Measurements from ENCODE around the gene PBX1. TPM values are rescaled to one million over a fixed set of nuclear protein-coding genes. Genes with fewer than 3 reads are reported as not detected.

PBX1 gene
- total RNA-seq, 6 donors from 2014 or later = 17.8 to 59.6 (median 38.3) TPM

- H3K4me3 ChIP-seq = no peak overlapping the region
- no peaks in the 10 kb centered on the region for H3K27me3 ChIP-seq
- H3K9me3 ChIP-seq = no peaks in the 10 kb centered on the region
- TF ChIP-seq POLR2A (IDR thresholded peaks at IDR 0.05) (no peak), EP300 (IDR thresholded peaks at IDR 0.05) (no peak), POLR2AphosphoS5 (IDR thresholded peaks at IDR 0.05) (no peak)
- TF ChIP-seq, protein P1, sequence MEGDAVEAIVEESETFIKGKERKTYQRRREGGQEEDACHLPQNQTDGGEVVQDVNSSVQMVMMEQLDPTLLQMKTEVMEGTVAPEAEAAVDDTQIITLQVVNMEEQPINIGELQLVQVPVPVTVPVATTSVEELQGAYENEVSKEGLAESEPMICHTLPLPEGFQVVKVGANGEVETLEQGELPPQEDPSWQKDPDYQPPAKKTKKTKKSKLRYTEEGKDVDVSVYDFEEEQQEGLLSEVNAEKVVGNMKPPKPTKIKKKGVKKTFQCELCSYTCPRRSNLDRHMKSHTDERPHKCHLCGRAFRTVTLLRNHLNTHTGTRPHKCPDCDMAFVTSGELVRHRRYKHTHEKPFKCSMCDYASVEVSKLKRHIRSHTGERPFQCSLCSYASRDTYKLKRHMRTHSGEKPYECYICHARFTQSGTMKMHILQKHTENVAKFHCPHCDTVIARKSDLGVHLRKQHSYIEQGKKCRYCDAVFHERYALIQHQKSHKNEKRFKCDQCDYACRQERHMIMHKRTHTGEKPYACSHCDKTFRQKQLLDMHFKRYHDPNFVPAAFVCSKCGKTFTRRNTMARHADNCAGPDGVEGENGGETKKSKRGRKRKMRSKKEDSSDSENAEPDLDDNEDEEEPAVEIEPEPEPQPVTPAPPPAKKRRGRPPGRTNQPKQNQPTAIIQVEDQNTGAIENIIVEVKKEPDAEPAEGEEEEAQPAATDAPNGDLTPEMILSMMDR (IDR thresholded peaks at IDR 0.05) = no peak
- H3K27ac ChIP-seq = no peak overlapping the region
- no peaks in the 10 kb centered on the region for H3K4me1 ChIP-seq
- H3K36me3 ChIP-seq = no peaks in the 10 kb centered on the region
- no peak for ATAC-seq (ENCODE audit: low FRiP score in 2 of 2)
- DNase-seq = no peak
Measured at GRCh38 chr1:164861632-164862031, 302.6 kb downstream of the PBX1 start.

DNA sequence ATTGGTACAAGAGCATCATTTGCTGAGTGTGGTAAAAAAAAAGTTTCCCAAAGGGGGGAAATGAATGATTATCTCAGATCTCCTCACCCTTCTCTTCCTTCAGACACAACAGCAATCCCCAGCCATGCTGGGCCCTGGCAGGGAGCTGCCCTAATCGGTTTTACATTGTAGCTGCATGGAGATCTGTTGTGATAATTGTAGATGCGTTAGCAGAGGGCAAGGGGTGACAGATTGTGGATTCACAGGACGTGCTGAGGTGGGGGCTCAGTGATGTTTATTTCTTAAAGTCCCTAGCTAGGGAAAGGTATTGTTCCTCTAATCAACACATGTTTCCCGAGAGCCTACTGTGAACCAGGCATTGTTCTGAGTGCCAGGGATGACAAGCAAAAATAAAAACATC is 304.1 kb downstream of the PBX1 start:
- ATAC-seq (ENCODE audit: low FRiP score in 2 of 2) (no peak), DNase-seq (no peak)
- no peak overlapping the region for H3K4me3 ChIP-seq
- TF ChIP-seq EP300 (IDR thresholded peaks at IDR 0.05) (no peak), POLR2AphosphoS5 (IDR thresholded peaks at IDR 0.05) (no peak), POLR2A (IDR thresholded peaks at IDR 0.05) (no peak)
- TF ChIP-seq, protein P1 (IDR thresholded peaks at IDR 0.05) = no peak
- no peaks in the 10 kb centered on the region for H3K9me3 ChIP-seq
- no peaks in the 10 kb centered on the region for H3K4me1 ChIP-seq
- 56 to 58% methylated on average over 4 of the region's 4 CpGs for WGBS, 2 donors
- no peaks in the 10 kb centered on the region for H3K27me3 ChIP-seq
- H3K36me3 ChIP-seq = no peaks in the 10 kb centered on the region
- H3K27ac ChIP-seq = no peak overlapping the region

DNA sequence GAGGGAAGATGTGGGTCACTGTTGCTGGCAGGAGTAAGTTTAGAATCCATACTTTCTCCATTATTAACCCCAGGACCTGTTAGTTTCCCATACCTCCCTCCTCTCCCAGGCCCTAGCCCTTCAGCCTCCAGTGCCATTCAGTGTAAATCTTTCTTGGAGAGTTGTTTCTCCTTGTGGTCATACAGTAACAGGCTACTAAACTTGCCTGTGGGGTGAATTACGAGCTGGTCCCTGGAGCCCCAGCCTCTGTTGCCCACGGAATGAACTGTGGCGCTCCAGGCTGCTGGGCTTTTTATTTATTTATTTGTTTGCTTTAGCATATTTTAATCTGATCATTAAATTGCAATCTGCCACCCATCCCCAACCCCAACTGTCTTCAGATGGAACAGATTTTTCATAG is 305.2 kb downstream of the PBX1 start:
- ATAC-seq (ENCODE audit: low FRiP score in 2 of 2) = no peak

DNA sequence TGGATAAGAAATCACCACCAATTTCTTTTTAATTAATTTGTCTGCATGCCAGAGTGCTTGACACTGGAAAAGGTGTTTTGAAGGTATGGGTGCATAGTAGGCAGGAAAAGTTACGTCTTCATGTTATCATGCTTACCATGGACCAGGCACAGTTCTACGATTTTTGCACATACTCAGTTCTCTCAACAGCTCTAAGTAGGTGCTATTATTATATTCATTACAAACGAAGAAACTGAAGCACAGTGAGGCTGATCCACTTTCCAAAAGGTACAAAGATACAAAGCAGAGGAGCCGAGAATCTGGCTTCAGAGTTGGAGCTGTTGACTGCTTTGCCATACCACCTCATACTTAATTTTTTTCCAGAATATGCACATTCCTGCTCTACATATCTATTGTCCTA is 306.4 kb downstream of the PBX1 start:
- Histone ChIP-seq H3K9me3 (no peaks in the 10 kb centered on the region), H3K4me1 (no peaks in the 10 kb centered on the region), H3K4me3 (no peak overlapping the region), H3K27me3 (no peaks in the 10 kb centered on the region), H3K36me3 (no peaks in the 10 kb centered on the region), H3K27ac (no peak overlapping the region)
- DNase-seq (no peak), ATAC-seq (ENCODE audit: low FRiP score in 2 of 2) (no peak)
- WGBS, 2 donors = 82 to 85% methylated on average over 4 of the region's 4 CpGs
- no peak for TF ChIP-seq EP300 (IDR thresholded peaks at IDR 0.05)
- no peak for TF ChIP-seq POLR2A (IDR thresholded peaks at IDR 0.05)
- TF ChIP-seq POLR2AphosphoS5 (IDR thresholded peaks at IDR 0.05) = no peak
- TF ChIP-seq, protein P1 (IDR thresholded peaks at IDR 0.05) = no peak

More for the DNA sequence above, 305.2 kb downstream of the PBX1 start:
- H3K4me3 ChIP-seq = no peak overlapping the region
- H3K27me3 ChIP-seq = no peaks in the 10 kb centered on the region
- 89 to 91% methylated on average over 3 of the region's 3 CpGs for WGBS, 2 donors
- TF ChIP-seq POLR2A (IDR thresholded peaks at IDR 0.05) (no peak), POLR2AphosphoS5 (IDR thresholded peaks at IDR 0.05) (no peak), EP300 (IDR thresholded peaks at IDR 0.05) (no peak)
- TF ChIP-seq, protein P1 (IDR thresholded peaks at IDR 0.05) = no peak
- no peak overlapping the region for H3K27ac ChIP-seq
- H3K36me3 ChIP-seq = no peaks in the 10 kb centered on the region
- DNase-seq = no peak
- H3K4me1 ChIP-seq = no peaks in the 10 kb centered on the region
- no peaks in the 10 kb centered on the region for H3K9me3 ChIP-seq

DNA sequence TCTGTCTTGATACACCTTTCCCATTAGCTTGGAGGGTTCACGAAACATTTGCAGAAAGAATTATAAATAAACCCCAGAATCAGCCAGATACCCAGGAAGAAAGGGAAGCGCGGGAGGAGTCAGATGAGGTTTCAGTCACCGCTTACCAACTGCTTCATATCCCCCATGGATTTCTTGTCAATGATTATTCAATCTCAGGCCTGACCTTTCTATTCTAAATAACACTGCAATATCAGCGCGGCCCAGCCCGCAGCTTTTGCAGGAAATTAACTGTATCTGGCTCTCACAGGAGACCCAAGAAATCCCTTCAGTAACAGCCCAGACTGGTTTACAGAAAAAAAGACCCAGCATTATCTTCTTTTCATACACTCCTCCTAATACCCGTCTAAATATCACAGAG is 308.6 kb downstream of the PBX1 start:
- Histone ChIP-seq H3K27me3 (no peaks in the 10 kb centered on the region), H3K36me3 (no peaks in the 10 kb centered on the region), H3K27ac (no peak overlapping the region), H3K4me3 (no peak overlapping the region), H3K9me3 (no peaks in the 10 kb centered on the region), H3K4me1 (no peaks in the 10 kb centered on the region)
- 93 to 95% methylated on average over 8 of the region's 8 CpGs for WGBS, 2 donors
- TF ChIP-seq, protein P1 (IDR thresholded peaks at IDR 0.05) = no peak
- no peak for TF ChIP-seq POLR2AphosphoS5 (IDR thresholded peaks at IDR 0.05)
- no peak for TF ChIP-seq EP300 (IDR thresholded peaks at IDR 0.05)
- no peak for TF ChIP-seq POLR2A (IDR thresholded peaks at IDR 0.05)
- no peak for DNase-seq
- no peak for ATAC-seq (ENCODE audit: low FRiP score in 2 of 2)
